Hepatocyte (in vitro differentiated cells): Measurements from ENCODE around the gene TGM4.

Source experiments
- EZH2 ChIP-seq: fragments of 200-600 bp; sonication (generic); IDR thresholded peaks from 2 replicates; pipeline ENCODE4 v1.6.1; 2016; ENCODE audit warnings: antibody characterized with exemption, mild to moderate bottlenecking, borderline replicate concordance
- EZH2phosphoT487 ChIP-seq: fragments of 200-600 bp; sonication (generic); IDR thresholded peaks from one replicate; pipeline ENCODE4 v1.6.1; 2018; ENCODE audit warnings: antibody characterized with exemption, mild to moderate bottlenecking, low read depth, moderate library complexity; ENCODE audit not compliant: unreplicated experiment, severe bottlenecking
- TF ChIP-seq, protein P1 (sequence below): fragments of 200-600 bp; sonication (generic); IDR thresholded peaks from 2 replicates; pipeline ENCODE4 v1.5.1; 2016; ENCODE audit warnings: antibody characterized with exemption, mild to moderate bottlenecking; ENCODE audit not compliant: poor library complexity

DNA sequence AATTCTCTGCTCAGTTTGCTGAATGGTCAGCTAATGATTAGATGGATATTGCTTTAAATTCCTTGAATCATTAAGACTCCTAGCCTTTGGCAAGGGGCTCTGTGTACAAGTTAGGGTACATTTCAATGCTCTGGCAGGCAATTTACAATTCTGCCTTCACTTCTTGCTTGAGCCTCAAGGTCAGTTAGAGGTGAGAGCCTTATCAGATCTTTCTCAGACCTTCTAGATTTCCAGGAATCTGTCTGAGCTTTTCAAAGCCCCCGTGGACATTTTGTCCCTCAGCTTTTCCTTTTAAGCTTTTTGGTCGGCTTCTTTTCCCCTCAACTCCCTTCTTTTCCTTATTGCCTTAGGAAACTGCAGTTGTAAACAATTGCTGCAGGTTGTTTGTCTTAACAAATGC is 34.7 kb downstream of the TGM4 start:
- TF ChIP-seq, protein P1, sequence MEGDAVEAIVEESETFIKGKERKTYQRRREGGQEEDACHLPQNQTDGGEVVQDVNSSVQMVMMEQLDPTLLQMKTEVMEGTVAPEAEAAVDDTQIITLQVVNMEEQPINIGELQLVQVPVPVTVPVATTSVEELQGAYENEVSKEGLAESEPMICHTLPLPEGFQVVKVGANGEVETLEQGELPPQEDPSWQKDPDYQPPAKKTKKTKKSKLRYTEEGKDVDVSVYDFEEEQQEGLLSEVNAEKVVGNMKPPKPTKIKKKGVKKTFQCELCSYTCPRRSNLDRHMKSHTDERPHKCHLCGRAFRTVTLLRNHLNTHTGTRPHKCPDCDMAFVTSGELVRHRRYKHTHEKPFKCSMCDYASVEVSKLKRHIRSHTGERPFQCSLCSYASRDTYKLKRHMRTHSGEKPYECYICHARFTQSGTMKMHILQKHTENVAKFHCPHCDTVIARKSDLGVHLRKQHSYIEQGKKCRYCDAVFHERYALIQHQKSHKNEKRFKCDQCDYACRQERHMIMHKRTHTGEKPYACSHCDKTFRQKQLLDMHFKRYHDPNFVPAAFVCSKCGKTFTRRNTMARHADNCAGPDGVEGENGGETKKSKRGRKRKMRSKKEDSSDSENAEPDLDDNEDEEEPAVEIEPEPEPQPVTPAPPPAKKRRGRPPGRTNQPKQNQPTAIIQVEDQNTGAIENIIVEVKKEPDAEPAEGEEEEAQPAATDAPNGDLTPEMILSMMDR, result no peak
- no peak for TF ChIP-seq EZH2
- TF ChIP-seq EZH2phosphoT487, result no peak
